Tibial nerve (tissue), 4 donors: ENCODE data around the gene RANBP10. TPM values are rescaled to one million over a fixed set of nuclear protein-coding genes. Genes with fewer than 3 reads are reported as not detected.

Source experiments
- DNase-seq, 2 donors: peaks; one replicate each; pipeline ENCODE4 v3.0.0-alpha.2; 2019; ENCODE audit warnings: low spot score in 2 of 2
- H3K27ac ChIP-seq, 4 donors: fragments of 200-600 bp; sonication (generic) in 3 of 4; one replicate each; pipeline ENCODE4 v1.5.1; 2017 to 2019; ENCODE audit warnings: mild to moderate bottlenecking in 1 of 4
- H3K27me3 ChIP-seq, 2 donors: fragments of 200-600 bp; sonication (generic) in 1 of 2; one replicate each; pipeline versions ENCODE4 v1.5.1 to v1.6.0; 2017 to 2019
- H3K36me3 ChIP-seq, 3 donors: fragments of 200-600 bp; sonication (generic); one replicate each; pipeline ENCODE4 v1.5.1; 2018 to 2019
- H3K4me1 ChIP-seq, 4 donors: fragments of 200-600 bp; sonication (generic) in 3 of 4; one replicate each; pipeline ENCODE4 v1.5.1; 2017 to 2019
- H3K4me3 ChIP-seq, 4 donors: fragments of 200-600 bp; sonication (generic) in 3 of 4; one replicate each; pipeline ENCODE4 v1.5.1; 2017 to 2019; ENCODE audit warnings: mild to moderate bottlenecking in 1 of 4, moderate library complexity in 1 of 4
- H3K9me3 ChIP-seq, 4 donors: fragments of 200-600 bp; sonication (generic) in 3 of 4; one replicate each; pipeline ENCODE4 v1.5.1; 2017 to 2019
- CTCF ChIP-seq, 5 experiments: fragments of 200-600 bp in 3 of 5; fragments of 450-650 bp in 2 of 5; sonication (generic) in 3 of 5; IDR thresholded peaks; one replicate each; pipeline ENCODE4 v1.5.1; 2016 to 2019; ENCODE audit warnings: antibody characterized with exemption in 5 of 5, mild to moderate bottlenecking in 3 of 5, moderate library complexity in 2 of 5
- EP300 ChIP-seq, 2 donors: sonication (generic); formaldehyde crosslinking; IDR thresholded peaks; one replicate each; pipeline ENCODE4 v1.6.1; 2017; ENCODE audit warnings: antibody characterized with exemption in 2 of 2, mild to moderate bottlenecking in 1 of 2
- POLR2A ChIP-seq, 2 donors: fragments of 450-650 bp; IDR thresholded peaks; one replicate each; pipeline ENCODE4 v1.6.1; 2017; ENCODE audit warnings: antibody characterized with exemption in 2 of 2, mild to moderate bottlenecking in 2 of 2, moderate library complexity in 2 of 2
- WGBS, 2 donors: methylation state at CpG; one replicate each; pipeline ENCODE4 v1.1.5; 2018; 5-methylcytosine and 5-hydroxymethylcytosine counted together
- total RNA-seq, 4 donors: library from RNA; depleted of rRNA; stranded (reverse); fragments of >200 nt; gene quantifications; one replicate each; pipeline ENCODE4 v1.1.0, GENCODE V29; 2016

Gene RANBP10
- total RNA-seq, 4 donors from 2014 or later, result 8.1 to 19.5 (median 12.0) TPM

DNA sequence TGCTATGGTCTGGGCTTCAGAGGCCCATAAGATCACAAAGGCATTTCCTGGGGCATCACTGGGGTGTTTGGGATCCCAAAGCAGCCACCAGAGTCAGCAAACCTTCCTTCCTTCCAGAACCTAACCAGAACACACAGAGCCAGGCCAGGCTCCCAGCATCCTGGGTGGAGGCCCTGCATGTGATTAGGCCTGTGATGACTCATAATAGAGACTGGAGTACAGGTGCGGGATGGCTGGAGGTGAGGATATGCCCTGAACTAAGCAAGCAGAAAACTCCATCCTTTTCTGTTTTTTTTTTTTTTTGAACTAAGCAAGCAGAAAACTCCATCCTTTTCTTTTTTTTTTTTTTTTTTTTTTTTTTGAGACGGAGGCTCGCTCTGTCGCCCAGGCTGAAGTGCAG lies 69.5 kb downstream of the RANBP10 start:
- Histone ChIP-seq H3K36me3 (peaks cover 0 to 90% (median 0%) of the 10 kb centered on the region in 3 donors), H3K4me1 (no peaks in the 10 kb centered on the region), H3K27me3 (no peaks in the 10 kb centered on the region), H3K9me3 (no peaks in the 10 kb centered on the region), H3K4me3 (no peak overlapping the region), H3K27ac (no peak overlapping the region)
- 96 to 97% methylated on average over 4 of the region's 4 CpGs for WGBS, 2 donors
- DNase-seq, result no peak
- TF ChIP-seq EP300 (IDR thresholded peaks at IDR 0.05) (no peak), CTCF (IDR thresholded peaks at IDR 0.05) (no peak), POLR2A (IDR thresholded peaks at IDR 0.05) (no peak)

GRCh38 chr16:67734731-67735201 lies 71.6 kb downstream of the RANBP10 start:
- TF ChIP-seq EP300 (IDR thresholded peaks at IDR 0.05), result no peak
- TF ChIP-seq POLR2A (IDR thresholded peaks at IDR 0.05), result no peak
- no peak for TF ChIP-seq CTCF (IDR thresholded peaks at IDR 0.05)
- WGBS, 2 donors, result 90 to 96% methylated on average over 8 to 9 of the region's 9 CpGs
- H3K27me3 ChIP-seq, result no peaks in the 10 kb centered on the region
- H3K4me3 ChIP-seq, result no peak overlapping the region
- no peaks in the 10 kb centered on the region for H3K4me1 ChIP-seq
- no peak for DNase-seq
- no peak overlapping the region for H3K27ac ChIP-seq
- H3K36me3 ChIP-seq, result peaks cover 0 to 90% (median 5%) of the 10 kb centered on the region in 3 donors
- no peaks in the 10 kb centered on the region for H3K9me3 ChIP-seq

- DNase-seq, result no peak
- no peak for TF ChIP-seq EP300 (IDR thresholded peaks at IDR 0.05)
- TF ChIP-seq CTCF (IDR thresholded peaks at IDR 0.05), result no peak
- no peak for TF ChIP-seq POLR2A (IDR thresholded peaks at IDR 0.05)
- Histone ChIP-seq H3K27ac (no peak overlapping the region), H3K4me1 (no peaks in the 10 kb centered on the region), H3K36me3 (peaks cover 0 to 90% (median 7%) of the 10 kb centered on the region in 3 donors), H3K27me3 (no peaks in the 10 kb centered on the region), H3K9me3 (no peaks in the 10 kb centered on the region), H3K4me3 (no peak overlapping the region)
- WGBS, 2 donors, result 89 to 100% methylated on average over 2 to 5 of the region's 5 CpGs
Measured at GRCh38 chr16:67733734-67734470, 72.5 kb downstream of the RANBP10 start.

DNA sequence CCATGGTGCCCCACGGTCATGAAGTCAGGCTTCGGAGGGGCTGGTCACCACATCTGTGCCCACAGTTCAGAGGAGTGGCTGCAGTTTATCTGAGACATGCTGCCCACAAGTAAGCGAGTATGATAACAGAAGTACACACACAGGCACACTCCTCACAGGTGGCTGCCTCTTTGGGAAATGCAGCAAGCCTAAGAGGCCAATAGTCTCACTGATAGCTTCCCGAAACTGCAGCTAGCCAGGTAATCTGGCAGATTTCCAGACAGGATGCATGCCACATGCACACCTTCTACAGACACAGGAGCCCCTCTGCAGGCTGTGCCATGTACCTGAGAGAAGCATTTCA lies 74.6 kb downstream of the RANBP10 start:
- Histone ChIP-seq H3K4me3 (no peak overlapping the region), H3K4me1 (no peaks in the 10 kb centered on the region), H3K27ac (no peak overlapping the region), H3K36me3 (peaks cover 0 to 96% (median 13%) of the 10 kb centered on the region in 3 donors), H3K27me3 (no peaks in the 10 kb centered on the region), H3K9me3 (no peaks in the 10 kb centered on the region)
- WGBS, 2 donors, result 80 to 89% methylated on average over 4 of the region's 4 CpGs
- DNase-seq, result no peak
- TF ChIP-seq POLR2A (IDR thresholded peaks at IDR 0.05), result no peak
- TF ChIP-seq EP300 (IDR thresholded peaks at IDR 0.05), result no peak
- no peak for TF ChIP-seq CTCF (IDR thresholded peaks at IDR 0.05)

- Histone ChIP-seq H3K27me3 (no peaks in the 10 kb centered on the region), H3K36me3 (peaks cover 0 to 96% (median 15%) of the 10 kb centered on the region in 3 donors), H3K27ac (no peak overlapping the region), H3K4me1 (no peaks in the 10 kb centered on the region), H3K9me3 (no peaks in the 10 kb centered on the region), H3K4me3 (no peak overlapping the region)
- no peak for DNase-seq
- WGBS, 2 donors, result 88 to 89% methylated on average over 9 of the region's 9 CpGs
- no peak for TF ChIP-seq CTCF (IDR thresholded peaks at IDR 0.05)
- TF ChIP-seq EP300 (IDR thresholded peaks at IDR 0.05), result no peak
- TF ChIP-seq POLR2A (IDR thresholded peaks at IDR 0.05), result no peak
Measured at GRCh38 chr16:67731071-67731752, 75.1 kb downstream of the RANBP10 start.
